Activated T-helper 1 cell treated with anti-CD3 and anti-CD28 coated beads, Interleukin-2, amount 50 U/mL, for 16 hours (primary cell): Measurements from ENCODE around the gene IL17RB.

Experiments used
- DNase-seq, 2 donors: peaks; one replicate each; pipeline ENCODE4 v3.0.0-alpha.2; 2020; ENCODE audit warnings: low read depth in 1 of 2, low spot score in 1 of 2

IL17RB gene

DNA sequence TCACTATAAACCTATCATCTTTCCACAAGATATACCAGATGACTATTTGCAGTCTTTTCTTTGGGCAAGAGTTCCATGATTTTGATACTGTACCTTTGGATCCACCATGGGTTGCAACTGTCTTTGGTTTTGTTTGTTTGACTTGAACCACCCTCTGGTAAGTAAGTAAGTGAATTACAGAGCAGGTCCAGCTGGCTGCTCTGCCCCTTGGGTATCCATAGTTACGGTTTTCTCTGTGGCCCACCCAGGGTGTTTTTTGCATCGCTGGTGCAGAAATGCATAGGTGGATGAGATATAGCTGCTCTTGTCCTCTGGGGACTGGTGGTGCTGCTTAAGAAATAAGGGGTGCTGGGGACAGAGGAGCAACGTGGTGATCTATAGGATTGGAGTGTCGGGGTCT is 33.9 kb upstream of the IL17RB start:
- no peak for DNase-seq

DNA sequence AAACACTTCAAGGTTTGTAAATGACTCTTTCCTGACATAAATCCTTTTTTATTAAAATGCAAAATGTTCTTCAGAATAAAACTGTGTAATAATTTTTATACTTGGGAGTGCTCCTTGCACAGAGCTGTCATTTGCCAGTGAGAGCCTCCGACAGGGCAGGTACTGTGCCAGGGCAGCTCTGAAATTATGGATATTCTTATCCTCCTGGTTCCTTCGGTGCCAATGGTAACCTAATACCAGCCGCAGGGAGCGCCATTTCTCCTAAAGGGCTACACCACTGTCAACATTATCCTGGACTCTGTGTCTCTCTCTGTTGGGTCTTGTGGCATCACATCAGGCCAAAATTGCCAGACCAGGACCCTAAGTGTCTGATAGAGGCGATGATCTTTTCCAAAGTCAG is 33.1 kb upstream of the IL17RB start:
- no peak for DNase-seq

DNA sequence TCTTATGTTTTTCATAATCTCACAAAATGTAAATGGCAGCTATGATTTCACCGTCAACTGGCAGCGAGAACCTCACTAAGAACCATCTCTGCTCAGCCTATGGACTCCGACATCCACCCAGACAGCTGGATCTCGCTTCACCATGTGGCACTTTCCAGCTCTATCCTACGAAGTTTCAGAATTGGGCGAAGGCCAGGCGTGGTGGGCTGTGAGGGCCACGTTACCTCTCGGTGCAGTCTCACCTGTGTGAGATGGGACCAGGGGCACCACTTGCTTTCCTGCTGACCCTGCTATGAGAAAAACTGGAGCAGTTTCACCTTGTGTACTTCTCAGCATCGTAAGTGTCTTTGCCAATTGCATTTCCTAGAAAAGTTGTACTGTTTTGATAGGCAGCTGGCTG is 32.5 kb upstream of the IL17RB start:
- no peak for DNase-seq

DNA sequence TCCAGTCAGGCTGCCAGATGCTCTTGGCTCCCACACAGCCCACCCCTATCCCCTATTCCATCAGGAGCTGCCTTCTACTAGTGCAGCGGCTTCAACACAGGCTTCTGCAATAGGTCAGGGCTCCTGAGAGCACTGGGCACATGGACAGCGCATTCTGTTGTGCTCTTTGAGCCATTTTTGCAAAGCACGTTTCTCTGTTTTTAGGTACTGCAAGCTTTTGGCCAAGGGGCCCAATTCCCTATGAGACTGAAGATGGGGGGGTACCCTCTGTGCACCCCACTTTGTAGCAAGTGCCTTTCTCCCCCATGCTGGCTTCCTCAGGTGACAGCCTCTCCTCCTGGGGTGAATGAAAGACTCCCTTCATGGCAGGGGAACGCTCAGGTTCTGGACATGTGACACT is 31.3 kb upstream of the IL17RB start:
- DNase-seq = no peak

DNA sequence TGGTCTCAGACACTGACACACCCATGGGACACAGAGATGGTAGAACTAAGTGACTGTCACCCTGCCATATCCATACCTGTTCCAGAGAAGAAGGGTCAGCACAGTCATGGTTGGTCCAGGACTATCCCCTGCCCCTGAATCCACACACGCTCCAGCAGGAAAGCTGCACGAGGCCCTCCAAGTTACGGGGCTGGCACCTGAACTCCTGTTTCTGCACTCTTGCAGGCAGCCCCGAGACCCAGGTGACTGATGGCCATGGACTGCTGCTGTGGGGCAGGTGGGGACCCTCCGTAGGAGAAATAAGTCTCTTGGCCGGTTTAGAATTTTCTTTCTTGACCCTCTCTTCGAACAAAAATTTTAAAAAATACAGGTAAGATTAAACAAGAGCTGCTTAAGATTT is 30.7 kb upstream of the IL17RB start:
- no peak for DNase-seq

DNA sequence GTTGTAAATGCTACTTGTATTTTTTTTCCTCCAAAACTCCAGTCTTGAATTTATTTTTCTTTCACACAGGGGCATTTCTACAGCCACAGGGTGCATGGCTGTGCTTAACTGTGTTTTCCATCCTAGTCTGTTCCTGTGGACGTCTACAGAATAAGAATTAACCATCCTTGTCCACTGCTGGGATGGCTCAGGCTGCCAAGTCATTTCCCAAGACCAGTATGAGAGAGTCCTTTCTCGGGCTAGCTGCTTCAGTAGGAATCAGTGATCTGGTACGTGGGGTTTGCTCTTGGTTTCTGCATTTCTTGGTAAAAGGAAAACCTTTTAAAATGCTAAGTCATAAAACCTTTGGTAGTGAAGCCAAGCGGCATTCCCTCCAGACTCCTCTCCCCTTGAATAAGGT is 29.9 kb upstream of the IL17RB start:
- DNase-seq = no peak

DNA sequence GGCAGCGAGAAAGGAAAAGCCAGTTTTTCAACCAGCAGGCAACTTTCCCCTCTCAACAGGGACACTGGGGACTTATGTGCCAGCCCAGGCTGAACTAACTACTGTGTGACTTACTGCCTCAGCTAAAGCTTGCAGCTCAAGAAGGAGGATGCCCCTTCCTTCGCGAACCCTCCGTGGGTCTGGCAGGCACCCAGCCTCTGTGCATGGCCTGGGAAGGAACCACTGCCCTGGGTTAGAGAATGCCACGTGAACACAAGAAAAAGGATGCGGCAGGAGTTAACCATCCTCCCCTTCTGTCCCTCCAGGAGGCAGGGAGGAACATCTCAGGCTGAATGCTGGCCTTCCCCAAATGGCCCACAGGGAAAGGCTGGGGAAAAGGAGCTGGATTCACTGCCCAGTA is 29.2 kb upstream of the IL17RB start:
- no peak for DNase-seq

DNA sequence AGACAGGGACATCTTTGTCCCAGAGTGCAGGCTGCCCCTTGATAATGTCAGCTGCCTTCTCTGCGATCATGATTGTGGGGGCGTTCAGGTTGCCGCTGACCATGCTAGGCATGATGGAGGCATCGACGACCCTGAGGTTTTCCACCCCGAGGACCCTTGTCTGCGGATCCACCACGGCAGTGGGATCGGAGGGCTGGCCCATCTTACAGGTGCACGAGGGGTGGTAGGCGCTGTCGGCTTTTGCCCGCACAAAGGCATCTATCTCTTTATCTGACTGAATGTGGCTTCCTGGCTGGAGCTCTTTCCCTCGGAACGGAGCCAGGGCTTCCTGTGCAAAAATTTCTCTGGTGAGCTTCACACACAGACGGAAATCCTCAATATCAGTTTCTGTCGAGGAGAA is 28.6 kb upstream of the IL17RB start:
- DNase-seq = no peak

DNA sequence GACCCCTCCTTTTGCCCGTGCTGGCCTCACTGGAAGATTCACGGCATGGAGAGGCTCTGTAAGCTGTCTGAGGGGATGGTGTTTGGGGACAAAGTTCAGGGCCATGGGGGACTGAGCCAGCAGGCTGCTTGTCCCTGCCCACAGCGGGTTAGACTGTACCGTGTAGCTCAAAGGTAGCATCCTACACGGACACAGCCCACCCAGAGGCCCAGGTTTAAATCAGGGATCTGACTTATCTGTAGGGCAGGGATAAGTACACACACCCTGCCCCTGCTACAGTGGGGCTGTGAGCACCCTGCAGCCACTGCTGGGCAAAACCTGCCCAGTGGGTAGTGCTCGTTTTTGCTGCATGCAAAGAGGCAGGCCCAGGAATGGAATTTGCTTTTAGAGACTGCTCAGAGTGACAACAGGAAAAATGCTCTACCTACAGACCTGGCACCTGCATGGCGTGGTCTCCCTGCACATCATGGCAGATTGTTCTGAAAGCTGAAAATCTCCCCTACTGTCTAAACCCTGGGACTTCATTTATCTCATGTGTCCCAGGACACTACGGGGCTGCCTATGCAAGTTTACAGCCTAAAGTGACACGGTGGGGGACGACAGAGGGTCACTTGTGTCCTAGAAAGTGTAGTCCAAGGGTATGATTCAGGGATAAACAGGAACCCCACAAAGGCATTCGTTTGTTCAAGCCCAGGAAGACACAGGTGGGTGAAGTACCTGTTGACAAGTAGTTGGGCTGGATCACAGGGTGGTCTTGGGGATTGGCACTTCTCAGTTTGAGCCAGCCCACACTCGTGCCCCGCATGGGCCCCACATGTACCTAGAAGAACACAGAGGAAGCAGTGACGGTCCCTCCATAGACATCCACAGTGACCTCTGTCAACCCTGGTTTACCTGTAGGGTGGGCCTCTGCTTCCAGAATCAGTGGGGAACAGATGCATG is 27.9 kb upstream of the IL17RB start:
- DNase-seq = no peak

DNA sequence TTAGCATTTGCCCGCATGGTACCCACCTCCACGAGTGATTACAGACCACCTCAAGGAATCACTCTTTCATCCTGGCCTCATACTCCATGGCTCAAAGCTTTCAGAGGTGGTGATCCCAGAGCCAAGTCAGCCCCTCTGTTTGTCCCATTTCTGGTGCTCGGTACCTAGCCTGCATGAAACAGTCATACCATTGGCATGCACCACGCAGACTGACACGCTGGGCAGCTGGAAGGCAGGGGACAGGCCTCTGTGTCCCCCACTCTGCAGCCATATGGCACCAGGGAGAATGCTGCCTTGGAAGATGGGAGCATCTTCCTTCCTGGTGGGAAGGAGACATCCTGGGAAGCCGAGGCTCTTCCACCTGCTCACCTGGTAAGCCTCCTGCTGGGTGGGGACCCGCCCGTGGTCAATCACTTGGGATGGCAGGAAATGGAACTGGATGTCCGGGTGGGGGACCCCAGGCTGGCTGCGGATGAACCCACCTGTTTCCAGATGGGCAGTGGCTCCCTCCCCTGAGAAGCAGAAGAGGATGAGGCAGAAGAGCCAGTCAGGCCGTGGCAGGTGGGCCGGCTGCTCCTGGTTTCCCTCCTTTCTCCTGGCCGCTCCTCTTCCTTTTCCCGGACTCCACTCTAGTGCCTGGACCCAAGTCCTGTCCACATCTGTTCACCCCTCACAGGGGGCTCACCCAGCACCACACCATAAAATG is 27.1 kb upstream of the IL17RB start:
- DNase-seq = no peak

DNA sequence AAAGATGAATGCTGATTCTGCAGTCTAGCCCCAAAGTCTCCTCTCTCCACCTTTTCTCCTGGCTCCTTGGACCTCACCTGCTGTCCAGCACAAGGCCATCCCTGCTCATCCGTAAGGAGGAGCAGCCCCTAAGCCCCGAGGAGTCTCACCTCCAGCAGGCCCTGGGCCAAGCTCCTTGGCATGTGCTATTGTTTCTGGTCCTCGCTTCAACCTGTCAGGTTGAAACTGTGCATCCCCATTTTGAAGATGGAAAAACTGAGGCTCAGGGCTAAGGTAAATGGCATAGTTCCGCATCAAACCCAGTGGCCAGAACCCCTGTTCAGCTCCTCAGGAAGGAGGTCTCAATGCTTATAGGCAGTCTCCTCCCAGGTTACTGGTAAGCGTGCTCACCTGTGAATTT is 26.3 kb upstream of the IL17RB start:
- DNase-seq = no peak

DNA sequence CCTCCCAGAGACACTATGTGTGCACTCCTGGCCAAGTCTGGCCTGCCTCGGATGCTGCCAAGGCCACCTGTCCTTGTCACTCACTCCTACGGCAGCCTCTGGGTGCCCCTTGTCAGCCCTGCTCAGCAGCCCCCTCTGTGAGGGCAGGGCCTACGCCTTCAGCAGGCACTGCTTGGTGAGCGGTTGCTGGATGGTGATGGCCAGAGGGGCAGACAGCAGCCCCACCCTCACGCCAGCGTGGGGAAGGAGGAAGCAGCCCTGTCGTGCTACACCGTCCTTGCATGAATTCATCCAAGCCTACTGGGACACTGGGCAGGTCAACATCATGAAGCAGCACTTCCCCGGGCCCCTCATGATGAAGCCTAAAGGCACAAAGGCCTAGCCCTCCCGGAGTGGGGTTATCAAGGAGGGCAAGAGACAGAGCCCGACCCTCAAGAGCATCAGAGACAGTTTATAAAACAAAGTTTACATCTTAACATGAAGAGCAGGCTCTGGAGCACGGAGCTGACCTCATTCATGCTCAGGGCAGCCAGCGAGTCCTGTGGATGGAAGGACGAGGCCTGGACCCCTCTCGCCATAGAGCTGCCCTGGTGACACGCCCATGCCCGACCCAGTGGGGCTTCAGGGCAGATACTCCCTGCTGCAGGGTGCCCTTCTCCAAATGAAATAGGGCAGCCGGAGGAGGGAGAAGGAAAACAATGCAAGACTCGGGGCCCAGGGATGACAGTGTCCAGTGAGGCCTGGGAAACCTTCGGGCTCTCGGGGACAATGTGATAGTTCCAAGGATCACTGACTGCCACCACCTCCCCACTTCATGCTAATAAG is 25.4 kb upstream of the IL17RB start:
- DNase-seq = no peak

DNA sequence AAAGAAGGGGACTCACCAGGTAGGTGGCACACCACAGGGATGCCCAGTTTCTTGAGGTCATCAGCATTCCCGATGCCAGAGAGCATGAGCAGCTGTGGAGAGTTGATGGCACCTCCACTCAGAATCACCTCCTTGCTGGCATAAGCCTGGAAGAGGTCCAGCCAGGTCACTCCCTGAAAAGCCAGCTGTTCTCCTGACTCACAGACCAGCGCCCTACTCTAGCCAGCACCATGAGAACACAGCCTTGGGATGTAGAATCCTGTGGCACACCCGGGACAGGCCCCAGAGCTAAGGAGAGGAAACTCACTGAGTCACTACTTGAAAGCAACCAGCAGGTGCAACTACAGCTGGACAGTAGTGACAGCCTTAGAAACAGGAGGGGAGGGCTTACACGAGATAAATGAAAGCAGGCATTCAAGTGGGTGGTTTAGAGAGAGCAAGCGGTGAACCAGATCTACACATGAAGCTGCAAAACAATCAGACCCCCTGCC is 24.7 kb upstream of the IL17RB start:
- no peak for DNase-seq

DNA sequence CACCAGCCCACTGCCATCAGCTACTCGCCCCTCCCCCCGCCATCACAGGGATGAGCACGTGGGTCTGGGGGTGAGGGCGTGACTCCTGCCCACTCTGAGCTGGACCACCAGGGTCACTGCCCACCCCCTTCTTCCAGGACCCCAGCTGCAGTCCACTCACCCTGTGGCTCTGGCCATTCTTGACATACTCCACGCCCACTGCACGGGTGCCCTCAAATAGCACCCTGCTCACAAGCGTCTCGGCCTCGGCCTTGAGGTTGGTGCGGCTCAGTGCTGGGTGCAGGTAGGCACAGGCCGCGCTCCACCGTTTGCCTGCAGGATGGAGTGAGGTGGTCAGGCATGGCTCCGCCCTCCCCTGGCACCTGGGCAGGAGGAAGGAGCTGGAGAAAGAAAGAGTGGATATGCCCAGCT is 24.0 kb upstream of the IL17RB start:
- DNase-seq = no peak

DNA sequence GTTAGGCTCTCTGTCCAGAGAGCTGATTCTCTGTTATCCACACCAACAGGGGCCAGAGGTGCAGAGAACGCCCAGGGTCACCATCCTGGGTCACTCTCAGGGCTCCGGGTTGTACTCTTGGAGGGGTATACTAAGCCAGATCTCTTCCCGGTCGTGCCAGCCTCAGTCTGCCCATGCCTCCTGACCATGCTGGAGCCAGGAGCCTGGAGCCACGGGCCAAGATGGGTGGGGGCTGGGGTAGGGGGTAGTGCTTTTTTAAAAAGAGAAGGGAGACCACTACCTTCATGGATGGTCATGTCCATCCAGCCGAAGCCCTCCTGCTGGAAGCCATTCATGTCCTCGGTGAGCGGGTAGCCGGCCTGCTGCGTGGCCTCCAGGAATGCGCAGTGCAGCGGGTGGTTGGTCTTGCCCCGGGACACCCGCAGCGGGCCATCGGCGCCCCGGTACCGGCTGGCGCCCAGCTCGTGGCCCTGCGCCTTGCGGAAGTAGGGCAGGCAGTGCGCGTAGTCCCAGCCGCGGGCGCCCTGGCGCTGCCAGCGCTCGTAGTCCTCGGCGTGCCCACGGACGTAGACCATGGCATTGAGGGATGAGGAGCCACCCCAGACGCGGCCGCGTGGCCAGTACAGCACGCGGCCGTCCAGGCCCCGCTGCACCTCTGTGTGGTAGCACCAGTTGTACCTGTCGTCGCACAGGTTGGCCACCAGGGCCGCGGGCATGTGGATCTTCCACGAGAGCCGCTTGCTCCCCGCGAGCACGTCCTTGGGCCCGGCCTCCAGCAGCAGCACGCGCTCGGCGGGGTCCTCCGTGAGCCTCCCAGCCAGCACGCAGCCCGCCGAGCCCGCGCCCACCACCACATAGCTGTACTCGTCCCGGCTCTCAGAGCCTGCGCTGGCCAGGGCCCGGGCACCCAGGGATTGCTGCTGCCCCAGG is 23.1 kb upstream of the IL17RB start:
- no peak for DNase-seq

DNA sequence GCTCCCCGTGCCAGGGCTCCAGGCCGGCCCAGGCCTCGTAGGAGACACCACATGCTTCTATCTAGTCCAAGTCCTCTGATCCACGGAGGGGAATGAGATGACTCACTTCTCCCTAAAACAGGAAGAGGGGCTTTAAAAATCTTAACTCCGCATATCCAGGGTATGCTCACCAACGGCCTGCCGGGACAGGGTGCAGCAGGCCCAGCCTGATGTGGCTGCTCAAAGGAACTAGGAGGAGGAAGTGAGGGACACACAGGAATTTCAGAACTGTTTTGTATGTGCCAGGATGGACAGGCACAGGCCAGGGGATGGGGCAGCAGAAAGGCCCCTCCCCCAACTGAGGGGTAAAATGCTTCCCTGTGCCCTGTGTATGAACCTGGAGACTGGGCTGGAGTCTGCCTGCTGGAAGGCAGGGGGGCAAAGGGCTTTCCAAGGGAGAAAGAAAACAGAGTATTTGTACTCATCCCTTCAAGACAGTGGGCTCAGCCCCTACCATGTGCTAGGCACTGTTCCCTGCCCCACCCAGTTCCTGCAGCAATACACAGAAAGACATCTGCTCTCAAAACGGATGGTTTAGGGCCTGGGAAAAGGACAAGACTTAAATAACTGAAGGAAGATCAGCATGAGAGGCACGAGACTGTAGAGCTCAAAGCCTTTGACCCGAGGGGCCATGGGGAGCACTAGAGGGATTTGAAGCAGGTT is 22.3 kb upstream of the IL17RB start:
- DNase-seq = no peak

DNA sequence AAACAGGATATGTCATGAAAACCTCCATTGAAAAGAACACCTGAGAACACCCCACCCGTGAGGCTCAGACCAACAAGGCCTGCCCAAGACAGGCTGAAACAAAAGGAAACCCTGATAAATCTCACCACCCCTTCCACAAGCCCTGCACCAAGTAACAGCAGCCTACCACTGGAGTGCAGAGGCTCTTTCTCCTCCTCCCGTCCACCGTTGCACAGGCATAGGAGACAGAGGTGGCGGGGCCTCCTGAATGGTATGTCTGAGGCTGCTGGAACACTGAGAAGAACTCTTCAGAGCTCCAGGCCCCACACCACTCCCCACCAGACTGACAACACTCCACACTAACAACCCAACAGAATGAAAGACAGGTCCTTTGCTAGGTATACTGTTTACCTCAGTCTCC is 21.6 kb upstream of the IL17RB start:
- DNase-seq = no peak

DNA sequence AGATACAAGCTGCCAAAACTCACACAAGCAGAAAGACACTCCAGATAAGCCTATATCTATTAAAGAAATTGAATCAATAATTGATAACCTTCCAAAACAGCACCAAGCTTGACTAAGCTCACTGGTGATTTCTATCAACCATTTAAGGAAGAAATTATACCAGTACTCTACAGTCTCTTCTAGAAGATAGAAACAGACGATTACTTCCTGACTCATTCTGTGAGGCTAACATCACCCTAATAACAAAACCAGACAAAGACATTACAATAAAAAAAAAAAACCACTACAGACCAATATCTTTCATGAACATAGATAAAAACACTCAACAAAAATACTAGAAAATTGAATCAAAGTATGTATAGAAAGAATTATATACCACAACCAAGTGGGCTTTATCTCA is 20.3 kb upstream of the IL17RB start:
- DNase-seq = no peak

DNA sequence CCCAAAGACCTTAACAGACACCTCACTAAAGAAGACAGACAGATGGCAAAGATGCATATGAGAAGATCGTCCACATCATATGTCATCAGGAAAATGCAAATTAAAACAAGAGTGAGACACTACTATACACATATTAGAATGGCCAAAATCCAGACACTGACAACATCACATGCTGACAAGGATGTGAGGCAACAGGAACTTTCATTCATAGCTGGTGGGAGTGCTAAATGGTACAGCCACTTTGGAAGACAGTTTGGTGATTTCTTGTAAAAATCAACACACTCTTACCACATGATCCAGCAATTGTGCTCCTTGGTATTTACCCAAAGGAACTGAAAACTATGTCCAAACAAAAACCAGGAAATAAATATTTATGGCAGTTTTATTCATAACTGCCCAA is 17.8 kb upstream of the IL17RB start:
- no peak for DNase-seq

DNA sequence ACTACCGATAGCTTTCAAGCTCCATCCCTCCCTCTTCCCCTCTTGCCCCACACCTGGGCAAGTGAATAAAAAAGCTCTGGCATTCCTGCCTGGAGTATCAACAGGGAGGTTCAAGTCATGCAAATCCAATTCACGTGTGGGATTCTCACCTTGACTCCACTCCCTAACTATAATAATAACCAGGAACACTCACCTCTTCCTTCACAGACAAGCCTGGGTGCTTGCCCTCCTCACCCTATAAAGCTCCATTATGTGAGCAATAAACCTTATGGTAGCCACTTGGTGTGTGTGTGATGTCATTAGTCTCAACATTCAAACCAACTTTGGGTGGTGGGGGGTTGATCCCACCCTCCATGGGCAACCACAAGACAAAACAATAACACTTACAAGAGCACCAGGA is 16.8 kb upstream of the IL17RB start:
- no peak for DNase-seq
